Activated naive CD8-positive, alpha-beta T cell treated with anti-CD3 and anti-CD28 coated beads for 36 hours (primary cell): ENCODE results near the gene ELAVL2. TPM values are rescaled to one million over a fixed set of nuclear protein-coding genes. Genes with fewer than 3 reads are reported as not detected.
"Not testable (repeated sequence)": the region's sequence is repeated elsewhere in the genome, so short reads cannot be mapped to it uniquely, and the experiment has no call there.

Experiments
- DNase-seq: peaks from one replicate; pipeline ENCODE4 v3.0.0; 2021
- H3K27ac Mint-ChIP-seq: one replicate; pipeline ENCODE4 v1.8.0; 2022; ENCODE audit warnings: mild to moderate bottlenecking, moderate library complexity, mixed read lengths
- H3K27me3 Mint-ChIP-seq: one replicate; pipeline ENCODE4 v1.8.0; 2022; ENCODE audit warnings: mild to moderate bottlenecking, mixed read lengths
- H3K36me3 Mint-ChIP-seq: one replicate; pipeline ENCODE4 v1.8.0; 2021; ENCODE audit warnings: mild to moderate bottlenecking, mixed read lengths
- H3K4me1 Mint-ChIP-seq: one replicate; pipeline ENCODE4 v1.8.0; 2021; ENCODE audit warnings: mixed read lengths
- H3K4me3 Mint-ChIP-seq: one replicate; pipeline ENCODE4 v1.8.0; 2022; ENCODE audit warnings: mild to moderate bottlenecking, moderate library complexity, mixed read lengths
- H3K9me3 Mint-ChIP-seq: one replicate; pipeline ENCODE4 v1.8.0; 2022; ENCODE audit warnings: mixed read lengths
- total RNA-seq, 2 experiments: library from RNA; stranded (reverse); gene quantifications; one replicate each; pipeline ENCODE4 v1.2.3, GENCODE V29; 2021

ELAVL2 gene
- total RNA-seq, 2 experiments from 2014 or later = not detected

- peaks cover 3% of the 10 kb centered on the region for H3K9me3 Mint-ChIP-seq
- no peak overlapping the region for H3K4me3 Mint-ChIP-seq
- no peaks in the 10 kb centered on the region for H3K4me1 Mint-ChIP-seq
- no peak overlapping the region for H3K27ac Mint-ChIP-seq
- H3K36me3 Mint-ChIP-seq = no peaks in the 10 kb centered on the region
- no peak for DNase-seq
- no peaks in the 10 kb centered on the region for H3K27me3 Mint-ChIP-seq
Measured at GRCh38 chr9:23728736-23729135, 97.3 kb downstream of the ELAVL2 start.

GRCh38 chr9:23725279-23725946, 100.6 kb downstream of the ELAVL2 start:
- Mint-ChIP-seq H3K9me3 (peaks cover 3% of the 10 kb centered on the region), H3K36me3 (no peaks in the 10 kb centered on the region), H3K4me1 (no peaks in the 10 kb centered on the region), H3K27me3 (no peaks in the 10 kb centered on the region), H3K27ac (no peak overlapping the region), H3K4me3 (no peak overlapping the region)
- DNase-seq = no peak

DNA sequence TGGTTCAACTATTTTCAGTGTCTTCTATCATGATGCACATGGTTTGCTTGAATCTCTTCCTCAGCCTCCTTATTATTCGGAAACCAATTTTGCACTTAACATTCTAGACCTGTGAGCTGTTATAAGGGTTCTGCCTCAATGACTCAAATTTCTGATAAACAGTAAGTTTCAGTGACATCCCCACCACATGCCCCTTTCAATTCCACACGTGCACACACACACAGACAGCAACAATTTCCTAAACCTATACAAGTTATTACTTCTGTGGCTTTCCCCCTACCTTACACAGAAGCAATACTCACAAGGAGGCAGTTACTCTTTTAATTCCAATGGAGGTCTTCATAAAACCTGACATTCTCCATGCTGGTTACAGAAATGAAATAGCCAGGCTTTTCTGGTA, 102.4 kb downstream of the ELAVL2 start:
- H3K27ac Mint-ChIP-seq = no peak overlapping the region
- no peaks in the 10 kb centered on the region for H3K36me3 Mint-ChIP-seq
- no peak for DNase-seq
- no peaks in the 10 kb centered on the region for H3K27me3 Mint-ChIP-seq
- H3K9me3 Mint-ChIP-seq = peaks cover 3% of the 10 kb centered on the region
- H3K4me1 Mint-ChIP-seq = no peaks in the 10 kb centered on the region
- no peak overlapping the region for H3K4me3 Mint-ChIP-seq

DNA sequence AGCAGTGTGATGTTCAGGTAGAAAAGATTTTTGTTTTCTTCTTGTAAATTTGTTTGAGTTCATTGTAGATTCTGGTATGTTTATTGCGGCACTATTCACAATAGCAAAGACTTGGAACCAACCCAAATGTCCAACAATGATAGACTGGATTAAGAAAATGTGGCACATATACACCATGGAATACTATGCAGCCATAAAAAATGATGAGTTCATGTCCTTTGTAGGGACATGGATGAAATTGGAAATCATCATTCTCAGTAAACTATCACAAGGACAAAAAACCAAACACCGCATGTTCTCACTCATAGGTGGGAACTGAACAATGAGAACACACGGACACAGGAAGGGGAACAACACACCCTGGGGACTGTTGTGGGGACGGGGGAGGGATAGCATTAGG, 103.0 kb downstream of the ELAVL2 start:
- H3K27me3 Mint-ChIP-seq, H3K27ac Mint-ChIP-seq, H3K9me3 Mint-ChIP-seq, DNase-seq, H3K36me3 Mint-ChIP-seq, H3K4me1 Mint-ChIP-seq, H3K4me3 Mint-ChIP-seq: not testable (repeated sequence)

GRCh38 chr9:23721466-23721865, 104.6 kb downstream of the ELAVL2 start:
- Mint-ChIP-seq H3K36me3 (no peaks in the 10 kb centered on the region), H3K9me3 (peaks cover 3% of the 10 kb centered on the region), H3K27me3 (no peaks in the 10 kb centered on the region), H3K4me3 (no peak overlapping the region), H3K4me1 (no peaks in the 10 kb centered on the region), H3K27ac (no peak overlapping the region)
- no peak for DNase-seq

DNA sequence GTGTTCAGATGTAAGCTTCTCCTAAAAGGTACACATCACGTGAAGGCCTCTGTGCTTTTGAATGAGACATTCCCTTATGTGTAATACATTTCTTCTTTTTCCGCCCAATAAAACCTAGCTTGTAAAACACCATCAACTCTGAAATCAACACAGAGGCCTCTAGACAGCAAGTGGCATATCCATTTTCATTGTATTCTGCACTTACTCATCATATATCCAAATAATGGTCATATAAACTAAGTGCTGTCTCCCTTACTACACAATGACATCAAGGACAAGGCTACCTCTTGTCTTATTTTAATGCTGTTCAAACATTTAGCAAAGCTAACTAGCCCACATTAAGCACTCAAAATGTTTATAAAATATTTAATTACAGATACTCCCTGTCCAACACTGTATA, 108.5 kb downstream of the ELAVL2 start:
- Mint-ChIP-seq H3K4me1 (no peaks in the 10 kb centered on the region), H3K27me3 (no peaks in the 10 kb centered on the region), H3K27ac (no peak overlapping the region), H3K36me3 (no peaks in the 10 kb centered on the region), H3K9me3 (no peaks in the 10 kb centered on the region), H3K4me3 (no peak overlapping the region)
- DNase-seq = no peak

- Mint-ChIP-seq H3K27ac (no peak overlapping the region), H3K27me3 (no peaks in the 10 kb centered on the region), H3K9me3 (no peaks in the 10 kb centered on the region), H3K4me3 (no peak overlapping the region), H3K36me3 (no peaks in the 10 kb centered on the region), H3K4me1 (no peaks in the 10 kb centered on the region)
- DNase-seq = no peak
Measured at GRCh38 chr9:23707249-23707648, 118.8 kb downstream of the ELAVL2 start.

DNA sequence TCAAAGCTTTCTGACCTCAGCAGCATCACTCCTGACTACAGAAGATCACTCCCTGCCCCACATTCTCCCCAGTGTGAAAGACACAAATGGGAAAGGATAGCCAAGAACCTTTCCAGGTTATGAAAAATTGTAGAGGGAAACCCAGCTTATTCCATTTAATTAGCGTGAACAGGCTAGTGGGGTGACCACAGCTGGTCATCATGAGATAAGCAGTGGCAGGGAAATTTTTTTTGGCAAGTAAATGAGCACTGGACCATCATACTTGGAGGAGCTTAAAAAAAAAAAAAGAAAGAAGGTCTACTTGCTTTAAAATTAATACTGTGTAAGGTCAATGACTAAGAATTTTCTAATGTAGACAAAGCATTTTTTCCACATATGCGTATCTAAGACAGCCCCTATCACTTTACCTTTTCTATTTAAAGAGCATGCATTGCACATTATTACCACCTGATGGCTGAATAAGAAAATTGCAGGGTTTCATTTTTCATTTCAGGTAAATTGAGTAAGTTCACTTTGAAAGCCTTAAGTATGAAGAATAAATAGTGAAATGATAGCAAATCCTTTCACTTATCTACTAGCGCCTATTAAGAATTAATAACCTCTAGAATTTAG, 123.6 kb downstream of the ELAVL2 start:
- Mint-ChIP-seq H3K36me3 (no peaks in the 10 kb centered on the region), H3K4me1 (no peaks in the 10 kb centered on the region), H3K27ac (no peak overlapping the region), H3K9me3 (no peaks in the 10 kb centered on the region), H3K4me3 (no peak overlapping the region), H3K27me3 (no peaks in the 10 kb centered on the region)
- DNase-seq = no peak

GRCh38 chr9:23701291-23701690, 124.7 kb downstream of the ELAVL2 start:
- DNase-seq = no peak
- Mint-ChIP-seq H3K36me3 (no peaks in the 10 kb centered on the region), H3K4me3 (no peak overlapping the region), H3K9me3 (no peaks in the 10 kb centered on the region), H3K27ac (no peak overlapping the region), H3K27me3 (no peaks in the 10 kb centered on the region), H3K4me1 (no peaks in the 10 kb centered on the region)

DNA sequence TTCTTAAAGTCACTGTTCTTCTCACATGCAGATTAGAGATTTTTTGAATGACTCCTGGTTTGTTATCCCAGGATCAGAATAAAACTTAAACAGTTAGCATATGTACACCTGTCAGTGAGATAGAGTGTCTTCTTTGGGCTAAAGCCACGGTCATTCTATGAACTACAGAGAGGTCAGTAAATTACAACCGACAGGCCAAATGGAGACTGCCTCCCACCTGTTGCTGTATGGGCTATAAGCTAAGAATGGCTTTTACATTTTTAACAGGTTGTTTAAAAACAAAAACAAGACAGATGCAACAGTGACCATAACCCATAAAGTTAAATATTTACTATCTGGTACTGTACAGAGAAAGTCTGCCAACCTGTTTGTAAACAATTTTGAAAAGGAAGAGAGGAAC, 125.7 kb downstream of the ELAVL2 start:
- H3K4me3 Mint-ChIP-seq = no peak overlapping the region
- no peaks in the 10 kb centered on the region for H3K4me1 Mint-ChIP-seq
- H3K27ac Mint-ChIP-seq = no peak overlapping the region
- H3K36me3 Mint-ChIP-seq = no peaks in the 10 kb centered on the region
- no peak for DNase-seq
- H3K27me3 Mint-ChIP-seq = no peaks in the 10 kb centered on the region
- no peaks in the 10 kb centered on the region for H3K9me3 Mint-ChIP-seq

DNA sequence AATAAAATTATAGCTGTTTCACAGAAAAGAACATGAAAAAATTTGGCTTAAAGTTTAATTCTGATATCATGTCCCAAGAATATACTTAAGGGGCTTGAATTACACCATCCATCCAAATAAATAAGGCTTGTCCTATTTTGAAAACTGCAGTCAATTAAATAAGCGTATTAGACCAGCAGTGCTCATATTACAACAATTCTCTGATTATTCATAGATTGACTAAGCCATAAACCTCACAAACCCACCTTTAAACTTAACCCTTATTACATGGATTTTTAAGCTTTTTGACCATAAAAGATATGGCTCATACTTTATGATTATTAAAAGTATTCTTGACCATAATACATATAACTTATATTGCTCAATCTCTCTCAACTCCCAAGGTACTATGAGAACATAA, 127.9 kb downstream of the ELAVL2 start:
- Mint-ChIP-seq H3K36me3 (no peaks in the 10 kb centered on the region), H3K4me3 (no peak overlapping the region), H3K9me3 (no peaks in the 10 kb centered on the region), H3K27ac (no peak overlapping the region), H3K4me1 (no peaks in the 10 kb centered on the region), H3K27me3 (no peaks in the 10 kb centered on the region)
- no peak for DNase-seq

DNA sequence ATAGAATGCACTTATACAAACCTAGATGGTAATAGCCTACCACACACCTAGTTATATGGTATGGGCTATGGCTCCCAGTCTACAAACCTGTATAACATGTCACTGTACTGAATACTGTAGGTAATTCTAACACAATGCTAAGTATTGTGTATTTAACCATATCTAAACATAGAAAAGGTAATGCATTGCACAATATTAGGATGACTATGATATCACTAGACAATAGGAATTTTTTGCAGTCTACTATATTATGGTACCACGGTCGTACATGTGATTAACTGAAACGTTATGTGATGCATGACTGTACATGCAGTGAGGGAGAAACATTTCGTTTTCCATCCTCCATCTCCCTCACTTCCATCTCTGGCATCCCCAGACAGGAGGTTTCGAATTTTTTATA, 130.5 kb downstream of the ELAVL2 start:
- Mint-ChIP-seq H3K4me1 (no peaks in the 10 kb centered on the region), H3K36me3 (no peaks in the 10 kb centered on the region), H3K27ac (no peak overlapping the region), H3K9me3 (no peaks in the 10 kb centered on the region), H3K4me3 (no peak overlapping the region), H3K27me3 (no peaks in the 10 kb centered on the region)
- no peak for DNase-seq

GRCh38 chr9:23693374-23693773, 132.7 kb downstream of the ELAVL2 start:
- no peak overlapping the region for H3K4me3 Mint-ChIP-seq
- H3K36me3 Mint-ChIP-seq = no peaks in the 10 kb centered on the region
- no peaks in the 10 kb centered on the region for H3K27me3 Mint-ChIP-seq
- H3K27ac Mint-ChIP-seq = no peak overlapping the region
- DNase-seq = no peak
- no peaks in the 10 kb centered on the region for H3K4me1 Mint-ChIP-seq
- H3K9me3 Mint-ChIP-seq = no peaks in the 10 kb centered on the region

GRCh38 chr9:23686896-23687295, 139.1 kb downstream of the ELAVL2 start:
- no peaks in the 10 kb centered on the region for H3K4me1 Mint-ChIP-seq
- no peak overlapping the region for H3K4me3 Mint-ChIP-seq
- no peak overlapping the region for H3K27ac Mint-ChIP-seq
- H3K9me3 Mint-ChIP-seq = no peaks in the 10 kb centered on the region
- DNase-seq = no peak
- no peaks in the 10 kb centered on the region for H3K36me3 Mint-ChIP-seq
- H3K27me3 Mint-ChIP-seq = no peaks in the 10 kb centered on the region

DNA sequence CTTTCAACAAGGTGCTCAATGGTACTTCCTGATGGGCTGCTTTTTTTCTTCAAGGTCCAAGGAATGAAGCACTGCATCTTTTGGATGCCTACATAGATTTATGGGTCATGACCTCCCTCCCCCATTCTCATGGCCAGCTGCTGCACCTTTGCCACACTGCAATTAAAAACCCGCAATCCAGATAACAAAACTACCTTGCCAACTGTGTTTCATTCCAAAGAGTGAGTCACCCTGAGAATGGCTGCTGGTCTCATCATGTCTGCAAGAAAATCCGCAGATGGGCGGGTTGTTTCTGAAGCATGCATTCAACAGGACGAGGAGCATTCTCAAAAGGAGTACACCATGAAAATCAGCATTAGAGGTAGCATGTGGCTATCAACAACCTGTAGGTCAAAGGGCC, 139.8 kb downstream of the ELAVL2 start:
- Mint-ChIP-seq H3K9me3 (no peaks in the 10 kb centered on the region), H3K36me3 (no peaks in the 10 kb centered on the region), H3K4me1 (no peaks in the 10 kb centered on the region), H3K27ac (no peak overlapping the region), H3K27me3 (no peaks in the 10 kb centered on the region), H3K4me3 (no peak overlapping the region)
- DNase-seq = no peak

GRCh38 chr9:23683611-23684061, 142.4 kb downstream of the ELAVL2 start:
- Mint-ChIP-seq H3K4me3 (no peak overlapping the region), H3K4me1 (no peaks in the 10 kb centered on the region), H3K27ac (no peak overlapping the region), H3K27me3 (no peaks in the 10 kb centered on the region), H3K36me3 (no peaks in the 10 kb centered on the region), H3K9me3 (no peaks in the 10 kb centered on the region)
- no peak for DNase-seq
